HepG2 (cell line): ENCODE measurements around the gene ZNF777. TPM values are rescaled to one million over a fixed set of nuclear protein-coding genes. Genes with fewer than 3 reads are reported as not detected.
"Not testable (repeated sequence)": the region's sequence is repeated elsewhere in the genome, so short reads cannot be mapped to it uniquely, and the experiment has no call there.

Source experiments
- ATAC-seq: fragments of 200-7000 bp; cut with Tn5 transposase; 3 replicates; pipeline ENCODE4 v1.9.1; 2020; ENCODE audit warnings: mild to moderate bottlenecking, moderate library complexity
- BruUV-seq: library from RNA; stranded (reverse); fragments of 400-500 nt; replicated peaks from 2 replicates; lab custom pipeline; 2021; lab: Mats Ljungman, UMichigan
- CTCF ChIA-PET: fragments of 300-600 bp; formaldehyde crosslinking; extraction: SDS; loops from one replicate; lab custom pipeline; 2021; ENCODE audit warnings: low total read pairs, inconsistent platforms, low intra/inter-chr PET ratio; lab: Yijun Ruan, JAX
- POLR2A ChIA-PET: fragments of 350-600 bp; sonication (Branson Sonifier 250); formaldehyde crosslinking; loops from one replicate; lab custom pipeline; 2020; ENCODE audit warnings: antibody characterized with exemption, inconsistent platforms; lab: Yijun Ruan, JAX
- DNase-seq: peaks from one replicate; pipeline ENCODE4 v3.0.0-alpha.2; 2015; ENCODE audit warnings: low spot score
- FAIRE-seq: peaks from 3 replicates; lab custom pipeline; 2011; peaks lifted over from hg19 to GRCh38; lab: Jason Lieb, UNC
- H2AFZ ChIP-seq: one replicate; pipeline ENCODE4 v1.6.1; 2011; ENCODE audit warnings: low read length, inconsistent platforms
- H3K27ac ChIP-seq: fragments of 300-600 bp; 3 replicates; pipeline ENCODE4 v1.8.0; 2011; ENCODE audit warnings: mixed run types, mild to moderate bottlenecking, mixed read lengths, low read length, inconsistent platforms; ENCODE audit not compliant: insufficient read depth; ENCODE audit errors: extremely low read length
- H3K27me3 ChIP-seq, 2 experiments: fragments of 200-600 bp in 1 of 2; 2 replicates in 1 of 2; 3 replicates in 1 of 2; pipeline versions ENCODE4 v1.6.0 to v1.8.0; 2011; ENCODE audit warnings: low read length in 2 of 2, mild to moderate bottlenecking in 2 of 2, moderate library complexity in 2 of 2, inconsistent platforms in 1 of 2; ENCODE audit not compliant: insufficient read depth in 2 of 2, control insufficient read depth in 1 of 2
- H3K36me3 ChIP-seq, 2 experiments: fragments of 200-600 bp in 1 of 2; replicated peaks in 1 of 2; 2 replicates in 1 of 2; 3 replicates in 1 of 2; pipeline versions ENCODE4 v1.5.1 to v1.8.0; 2011; ENCODE audit warnings: low read length in 2 of 2, inconsistent platforms in 1 of 2; ENCODE audit not compliant: insufficient read depth in 2 of 2, control insufficient read depth in 1 of 2
- H3K4me1 ChIP-seq: 2 replicates; pipeline ENCODE4 v1.5.1; 2012; ENCODE audit warnings: low read length, inconsistent platforms; ENCODE audit not compliant: insufficient read depth
- H3K4me2 ChIP-seq: 2 replicates; pipeline ENCODE4 v1.6.0; 2011; ENCODE audit warnings: low read depth, low read length, inconsistent platforms
- H3K4me3 ChIP-seq, 3 experiments: fragments of 200-600 bp in 1 of 3; sonication (generic), shearing (Covaris generic) in 1 of 3; replicated peaks in 1 of 3; 2 replicates each; pipeline ENCODE4 v1.5.1; 2011 to 2016; ENCODE audit warnings: low read length in 3 of 3, inconsistent platforms in 2 of 3, low read depth in 2 of 3, mild to moderate bottlenecking in 2 of 3, control low read depth in 1 of 3, mixed read lengths in 1 of 3; ENCODE audit not compliant: insufficient read depth in 1 of 3
- H3K79me2 ChIP-seq: one replicate; pipeline ENCODE4 v1.6.1; 2011; ENCODE audit warnings: low read length, inconsistent platforms; ENCODE audit not compliant: insufficient read depth
- H3K9ac ChIP-seq: 2 replicates; pipeline ENCODE4 v1.6.0; 2011; ENCODE audit warnings: mild to moderate bottlenecking, low read depth, low read length, inconsistent platforms; ENCODE audit not compliant: insufficient read depth
- H3K9me3 ChIP-seq: 2 replicates; pipeline ENCODE4 v1.5.1; 2012; ENCODE audit warnings: mild to moderate bottlenecking, low read length
- H4K20me1 ChIP-seq: 2 replicates; pipeline ENCODE4 v1.6.0; 2011; ENCODE audit warnings: inconsistent platforms, mild to moderate bottlenecking, low read length, moderate library complexity; ENCODE audit not compliant: insufficient read depth
- WGBS: methylation state at CpG from one replicate; pipeline ENCODE4 v1.1.6; 2017; ENCODE audit warnings: low lambda C conversion rate; 5-methylcytosine and 5-hydroxymethylcytosine counted together
- in situ Hi-C: cut with HindIII; loops from 2 replicates; pipeline ENCODE4 v1.10.0; 2017; ENCODE audit warnings: low pct_unique_long_range_greater_than_20kb; ENCODE audit not compliant: extremely low pct_ligation_motif_present
- intact Hi-C: fragments of 100-400 bp; cut with micrococcal nuclease; formaldehyde crosslinking; loops from one replicate; pipeline ENCODE4 v1.10.0; 2022; ENCODE audit not compliant: unreplicated experiment
- polyA plus RNA-seq, 8 experiments: library from polyadenylated mRNA; depleted of rRNA in 3 of 8; stranded (reverse) in 7 of 8; unstranded in 1 of 8; fragments of >200 nt; fragmentation: Illumina TruSeq in 4 of 8; extraction: Trizol in 4 of 8; gene quantifications; 2 replicates each; pipeline versions ENCODE4 v1.2.1 to v1.2.3, GENCODE V29; 2011 to 2016; ENCODE audit warnings: low read depth in 4 of 8, missing spikeins in 1 of 8, mixed read lengths in 1 of 8; ENCODE audit not compliant: insufficient read depth in 1 of 8
- total RNA-seq, 5 experiments: library from RNA; depleted of rRNA; stranded (reverse); fragments of >200 nt; fragmentation: Illumina TruSeq; extraction: Trizol; gene quantifications; 2 replicates each; pipeline ENCODE4 v1.2.3, GENCODE V29; 2016; ENCODE audit warnings: low read depth in 1 of 5
- TF ChIP-seq, protein P1 (sequence below): fragments of 450-650 bp; IDR thresholded peaks from 2 replicates; pipeline ENCODE4 v1.6.1; 2016
- TF ChIP-seq, protein P2 (sequence below): sonication (generic); formaldehyde crosslinking; IDR thresholded peaks from 2 replicates; pipeline ENCODE4 v1.4.0; 2020; ENCODE audit warnings: missing genetic modification reagents

Gene ZNF777
- total and polyA plus RNA-seq, 2 of the 13 experiments (the other 11 are each of a cell fraction or from before 2014, with no cell fraction given) = 3.8 to 6.0 TPM

DNA sequence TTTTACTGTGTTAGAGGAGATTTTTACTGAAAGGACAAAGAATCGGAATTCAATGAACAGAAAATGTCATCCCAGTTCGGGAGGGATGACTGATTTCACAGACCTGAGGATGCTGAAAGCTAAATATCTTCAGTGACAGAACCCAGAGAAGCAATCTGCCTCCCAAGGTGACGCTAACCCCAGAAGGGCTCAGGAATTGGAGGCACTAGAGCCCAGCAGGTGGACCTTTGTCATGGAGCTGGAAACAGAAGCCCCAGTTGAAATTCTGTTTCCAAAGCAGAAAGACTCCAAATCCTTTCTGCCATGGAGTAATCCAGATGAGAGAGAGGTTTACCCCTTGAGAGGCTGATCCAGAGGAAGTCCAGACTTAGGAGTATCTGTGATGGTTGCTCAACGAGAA lies 74.3 kb downstream of the ZNF777 start:
- intact Hi-C loops, DNase-seq, FAIRE-seq, in situ Hi-C loops, CTCF ChIA-PET, BruUV-seq, POLR2A ChIA-PET, H3K9ac ChIP-seq, H3K27me3 ChIP-seq, H3K36me3 ChIP-seq, ATAC-seq, H3K79me2 ChIP-seq, H3K4me1 ChIP-seq, H4K20me1 ChIP-seq, H3K9me3 ChIP-seq, H2AFZ ChIP-seq, H3K27ac ChIP-seq, H3K4me3 ChIP-seq, H3K4me2 ChIP-seq: not testable (repeated sequence)
- WGBS = 36% methylated on average over 4 of the region's 4 CpGs

DNA sequence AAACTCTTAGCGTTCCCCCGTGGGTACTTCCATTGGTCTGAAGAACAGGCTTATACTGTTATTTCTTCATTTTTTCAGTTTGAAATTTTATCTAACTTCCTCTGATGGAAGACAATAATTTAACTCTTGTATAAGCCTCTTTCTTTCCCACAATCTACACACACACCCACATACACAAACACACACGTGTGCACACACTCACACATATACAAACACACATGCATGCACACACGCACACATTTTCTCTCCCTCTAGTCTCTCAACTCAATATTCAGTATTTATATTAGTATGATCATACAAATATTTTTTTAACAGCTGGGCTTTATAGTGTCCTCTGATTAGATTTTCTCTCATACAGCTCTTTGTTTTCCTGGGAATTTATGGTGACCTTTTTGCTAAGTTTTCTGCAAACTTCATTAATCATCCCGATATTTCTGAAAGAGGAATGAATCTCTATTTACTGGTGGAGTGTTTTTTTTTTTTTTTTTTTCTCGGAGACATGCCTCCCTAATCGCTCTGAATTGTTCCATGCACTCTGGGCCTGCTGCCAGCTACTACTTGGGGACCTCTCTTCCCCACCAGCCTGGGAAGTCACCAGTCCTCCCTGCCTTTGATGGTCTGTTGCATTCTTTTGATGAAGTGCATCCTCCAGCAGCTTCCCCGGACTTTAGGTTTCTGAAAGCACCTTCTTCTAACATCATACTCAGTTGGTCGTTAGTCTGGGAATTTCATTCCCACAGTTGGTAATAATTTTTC lies 75.5 kb downstream of the ZNF777 start:
- H3K9ac ChIP-seq = no peak overlapping the region
- no peaks in the 10 kb centered on the region for H3K9me3 ChIP-seq
- BruUV-seq = no TSS peak
- H3K27ac ChIP-seq = no peak overlapping the region
- H3K36me3 ChIP-seq = no peaks in the 10 kb centered on the region
- H3K79me2 ChIP-seq = no peaks in the 10 kb centered on the region
- no peak for DNase-seq
- H3K27me3 ChIP-seq = 0 out of 5 replicates have a peak, but pooled peaks cover 0 to 4% of the 10 kb centered on the region in 2 experiments
- H3K4me1 ChIP-seq = no peaks in the 10 kb centered on the region
- ATAC-seq = no peak
- H3K4me3 ChIP-seq = no peak overlapping the region
- no peak overlapping the region for H3K4me2 ChIP-seq
- H4K20me1 ChIP-seq = no peaks in the 10 kb centered on the region
- intact Hi-C loops = no loop called here
- FAIRE-seq = no peak
- in situ Hi-C loops = no loop called here
- TF ChIP-seq, protein P1, sequence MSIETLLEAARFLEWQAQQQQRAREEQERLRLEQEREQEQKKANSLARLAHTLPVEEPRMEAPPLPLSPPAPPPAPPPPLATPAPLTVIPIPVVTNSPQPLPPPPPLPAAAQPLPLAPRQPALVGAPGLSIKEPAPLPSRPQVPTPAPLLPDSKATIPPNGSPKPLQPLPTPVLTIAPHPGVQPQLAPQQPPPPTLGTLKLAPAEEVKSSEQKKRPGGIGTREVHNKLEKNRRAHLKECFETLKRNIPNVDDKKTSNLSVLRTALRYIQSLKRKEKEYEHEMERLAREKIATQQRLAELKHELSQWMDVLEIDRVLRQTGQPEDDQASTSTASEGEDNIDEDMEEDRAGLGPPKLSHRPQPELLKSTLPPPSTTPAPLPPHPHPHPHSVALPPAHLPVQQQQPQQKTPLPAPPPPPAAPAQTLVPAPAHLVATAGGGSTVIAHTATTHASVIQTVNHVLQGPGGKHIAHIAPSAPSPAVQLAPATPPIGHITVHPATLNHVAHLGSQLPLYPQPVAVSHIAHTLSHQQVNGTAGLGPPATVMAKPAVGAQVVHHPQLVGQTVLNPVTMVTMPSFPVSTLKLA = peak; percentile 92
- TF ChIP-seq, protein P2, sequence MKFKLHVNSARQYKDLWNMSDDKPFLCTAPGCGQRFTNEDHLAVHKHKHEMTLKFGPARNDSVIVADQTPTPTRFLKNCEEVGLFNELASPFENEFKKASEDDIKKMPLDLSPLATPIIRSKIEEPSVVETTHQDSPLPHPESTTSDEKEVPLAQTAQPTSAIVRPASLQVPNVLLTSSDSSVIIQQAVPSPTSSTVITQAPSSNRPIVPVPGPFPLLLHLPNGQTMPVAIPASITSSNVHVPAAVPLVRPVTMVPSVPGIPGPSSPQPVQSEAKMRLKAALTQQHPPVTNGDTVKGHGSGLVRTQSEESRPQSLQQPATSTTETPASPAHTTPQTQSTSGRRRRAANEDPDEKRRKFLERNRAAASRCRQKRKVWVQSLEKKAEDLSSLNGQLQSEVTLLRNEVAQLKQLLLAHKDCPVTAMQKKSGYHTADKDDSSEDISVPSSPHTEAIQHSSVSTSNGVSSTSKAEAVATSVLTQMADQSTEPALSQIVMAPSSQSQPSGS (CRISPR knock-in tag) = no peak
- ChIA-PET POLR2A (no interaction called here), CTCF (no interaction called here)
- no peak overlapping the region for H2AFZ ChIP-seq
- 11% methylated on average over 9 of the region's 9 CpGs for WGBS

Other genes with a start within 250 kb of the ZNF777 start
- 3.8 and 4.3 TPM in 2 replicates for gene ZNF212, start 221.4 kb downstream of the ZNF777 start, total RNA-seq (2016; rRNA removed; fragmentation: Illumina TruSeq; extraction: Trizol)
- gene ZNF212, start 221.4 kb downstream of the ZNF777 start, polyA plus RNA-seq (2011; rRNA removed) = 2.6 and 3.1 TPM in 2 replicates
- 1.3 and 5.2 TPM in 2 replicates for gene ZNF783, start 198.9 kb downstream of the ZNF777 start, total RNA-seq (2016; rRNA removed; fragmentation: Illumina TruSeq; extraction: Trizol)
- gene ZNF783, start 198.9 kb downstream of the ZNF777 start, polyA plus RNA-seq (2011; rRNA removed) = 4.1 and 5.9 TPM in 2 replicates
- 8.0 and 8.1 TPM in 2 replicates for gene ZNF746, start 36.7 kb upstream of the ZNF777 start, total RNA-seq (2016; rRNA removed; fragmentation: Illumina TruSeq; extraction: Trizol)
- 3.8 and 4.1 TPM in 2 replicates for gene ZNF746, start 36.7 kb upstream of the ZNF777 start, polyA plus RNA-seq (2011; rRNA removed)